GM12872 (cell line): ENCODE results near the gene SMYD3.

Experiments
- CTCF ChIP-seq: IDR thresholded peaks from 3 replicates; pipeline ENCODE4 v1.5.1; 2011; ENCODE audit warnings: low read depth, mild to moderate bottlenecking, low read length, moderate library complexity; ENCODE audit not compliant: insufficient read depth

The SMYD3 gene

GRCh38 chr1:246311461-246311860, 195.6 kb downstream of the SMYD3 start:
- TF ChIP-seq CTCF = no peak

GRCh38 chr1:246309247-246309884, 197.7 kb downstream of the SMYD3 start:
- no peak for TF ChIP-seq CTCF

- TF ChIP-seq CTCF = no peak
These were observed 198.5 kb downstream of the SMYD3 start for GRCh38 chr1:246308533-246309075.

- no peak for TF ChIP-seq CTCF
These were observed 200.6 kb downstream of the SMYD3 start for GRCh38 chr1:246306415-246307037.

GRCh38 chr1:246304484-246305259, 202.4 kb downstream of the SMYD3 start:
- TF ChIP-seq CTCF = no peak

GRCh38 chr1:246302711-246303317, 204.3 kb downstream of the SMYD3 start:
- TF ChIP-seq CTCF = no peak

- TF ChIP-seq CTCF = no peak
These were observed 204.8 kb downstream of the SMYD3 start for GRCh38 chr1:246302251-246302625.
